ENCODE measurements around the gene CMTM8.

Gene CMTM8

DNA sequence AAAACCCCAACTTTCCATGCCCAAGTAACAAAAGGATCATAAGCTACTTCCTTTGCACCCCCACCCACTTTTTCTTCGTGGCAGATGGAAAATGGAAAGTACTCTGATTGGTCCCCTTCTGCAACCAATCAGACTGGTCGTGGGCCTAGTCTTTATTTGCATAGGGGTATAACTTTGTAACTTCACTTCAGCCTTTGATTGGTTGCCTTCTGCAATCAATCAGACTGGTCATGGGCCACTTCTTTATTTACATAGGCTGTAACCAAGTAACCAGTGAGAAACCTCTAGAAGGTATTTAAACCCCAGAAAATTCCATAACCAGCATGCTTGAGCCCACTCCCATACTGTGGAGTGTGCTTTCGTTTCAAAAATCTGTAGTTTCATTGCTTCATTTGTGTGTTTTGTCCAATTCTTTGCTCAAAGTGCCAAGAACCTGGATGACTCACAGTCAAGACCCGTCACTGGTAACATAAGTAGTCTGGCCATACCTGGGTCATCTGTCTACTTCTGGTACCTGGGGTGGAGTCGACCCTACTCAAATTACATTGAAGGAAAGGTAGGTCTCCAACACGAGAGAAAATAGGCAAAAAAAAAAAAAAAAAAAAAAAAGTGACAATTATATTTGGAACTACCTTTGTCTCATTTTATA lies 41.9 kb downstream of the CMTM8 start:
- H3K4me3 ChIP-seq (ENCODE audit: control insufficient read depth, low read depth, low read length): no peak overlapping the region
- no peak for DNase-seq (ENCODE audit: low read depth)
- TF ChIP-seq, protein P1, sequence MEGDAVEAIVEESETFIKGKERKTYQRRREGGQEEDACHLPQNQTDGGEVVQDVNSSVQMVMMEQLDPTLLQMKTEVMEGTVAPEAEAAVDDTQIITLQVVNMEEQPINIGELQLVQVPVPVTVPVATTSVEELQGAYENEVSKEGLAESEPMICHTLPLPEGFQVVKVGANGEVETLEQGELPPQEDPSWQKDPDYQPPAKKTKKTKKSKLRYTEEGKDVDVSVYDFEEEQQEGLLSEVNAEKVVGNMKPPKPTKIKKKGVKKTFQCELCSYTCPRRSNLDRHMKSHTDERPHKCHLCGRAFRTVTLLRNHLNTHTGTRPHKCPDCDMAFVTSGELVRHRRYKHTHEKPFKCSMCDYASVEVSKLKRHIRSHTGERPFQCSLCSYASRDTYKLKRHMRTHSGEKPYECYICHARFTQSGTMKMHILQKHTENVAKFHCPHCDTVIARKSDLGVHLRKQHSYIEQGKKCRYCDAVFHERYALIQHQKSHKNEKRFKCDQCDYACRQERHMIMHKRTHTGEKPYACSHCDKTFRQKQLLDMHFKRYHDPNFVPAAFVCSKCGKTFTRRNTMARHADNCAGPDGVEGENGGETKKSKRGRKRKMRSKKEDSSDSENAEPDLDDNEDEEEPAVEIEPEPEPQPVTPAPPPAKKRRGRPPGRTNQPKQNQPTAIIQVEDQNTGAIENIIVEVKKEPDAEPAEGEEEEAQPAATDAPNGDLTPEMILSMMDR (IDR thresholded peaks at IDR 0.05; ENCODE audit: control insufficient read depth, insufficient read depth, low read depth, low read length, missing control alignments): no peak

DNA sequence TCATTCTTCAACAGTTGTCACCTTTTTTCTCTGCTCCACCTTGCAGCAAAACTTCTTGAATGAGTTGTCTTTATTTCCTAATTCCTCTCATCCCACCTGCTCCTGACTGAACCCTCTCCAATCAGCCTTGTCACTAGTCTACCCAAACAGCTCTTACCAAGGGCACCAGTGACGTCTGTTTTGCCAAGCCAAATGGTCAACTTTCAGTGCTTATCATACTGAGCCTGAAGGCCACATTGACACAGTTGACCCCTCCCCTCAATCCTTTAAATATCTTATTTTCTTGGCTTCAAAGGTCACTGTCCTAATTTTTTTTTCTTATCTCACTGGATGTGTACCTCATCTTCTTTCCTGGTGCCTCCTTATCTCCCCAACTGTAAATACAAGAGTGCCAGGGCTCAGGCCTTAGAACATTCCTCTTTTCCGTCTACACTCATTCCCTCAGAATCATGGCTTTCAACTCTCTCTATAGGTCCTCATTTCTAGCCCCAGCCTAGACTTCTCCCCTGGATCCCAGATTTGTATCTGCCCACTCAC lies 43.2 kb downstream of the CMTM8 start:
- no peak overlapping the region for H3K4me3 ChIP-seq (ENCODE audit: control insufficient read depth, low read depth, low read length)
- TF ChIP-seq, protein P1 (IDR thresholded peaks at IDR 0.05; ENCODE audit: control insufficient read depth, insufficient read depth, low read depth, low read length, missing control alignments): no peak
- DNase-seq (ENCODE audit: low read depth): no peak

DNA sequence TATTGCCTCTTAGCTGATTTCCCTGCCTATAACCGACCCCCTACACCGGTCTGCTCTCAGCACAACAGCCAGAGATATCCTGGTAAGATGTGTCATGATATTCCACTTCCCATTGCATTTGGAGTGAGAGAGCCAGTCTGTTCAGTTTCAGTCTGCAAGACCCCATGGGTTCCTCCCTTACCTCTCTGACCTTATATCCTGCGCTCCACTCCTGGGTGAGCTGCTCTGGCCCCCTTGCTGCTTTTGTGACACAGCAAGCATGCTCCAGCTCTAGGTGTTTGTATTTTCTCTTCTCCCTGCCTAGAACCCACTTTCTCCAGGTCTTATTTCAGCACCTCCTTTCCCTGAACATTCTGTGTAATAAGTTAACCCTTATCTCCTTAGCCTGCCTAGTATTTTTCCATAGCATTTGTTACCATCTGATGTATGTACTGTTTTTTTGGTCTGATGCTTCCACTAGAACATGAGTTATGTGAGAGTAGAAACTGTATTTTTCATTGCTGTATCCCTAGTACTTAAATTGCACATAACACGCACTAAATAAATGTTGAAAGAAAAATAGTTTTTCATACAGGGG lies 44.2 kb downstream of the CMTM8 start:
- TF ChIP-seq, protein P1 (IDR thresholded peaks at IDR 0.05; ENCODE audit: control insufficient read depth, insufficient read depth, low read depth, low read length, missing control alignments): no peak
- no peak overlapping the region for H3K4me3 ChIP-seq (ENCODE audit: control insufficient read depth, low read depth, low read length)
- DNase-seq (ENCODE audit: low read depth): no peak

DNA sequence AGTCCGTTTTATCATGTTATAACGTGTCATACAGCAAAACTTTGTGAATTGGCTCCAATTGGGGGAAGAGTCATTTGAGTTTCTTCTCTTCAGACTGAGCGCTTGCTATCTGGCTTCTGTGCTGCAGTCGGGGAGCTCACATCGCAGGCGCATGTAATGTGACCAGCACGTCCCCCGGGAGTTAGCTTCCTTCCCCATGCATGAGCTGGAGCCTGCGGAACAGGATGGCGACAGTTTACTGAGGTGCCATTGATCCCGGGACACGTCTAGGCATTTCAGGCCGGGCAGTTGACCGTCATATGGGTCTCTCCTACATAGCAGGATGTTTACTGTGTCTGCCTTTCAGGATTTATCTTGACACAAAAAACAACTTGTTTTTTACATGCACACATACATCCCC lies 44.8 kb downstream of the CMTM8 start:
- TF ChIP-seq, protein P1 (IDR thresholded peaks at IDR 0.05; ENCODE audit: control insufficient read depth, insufficient read depth, low read depth, low read length, missing control alignments): no peak
- H3K4me3 ChIP-seq (ENCODE audit: control insufficient read depth, low read depth, low read length): no peak overlapping the region
- DNase-seq (ENCODE audit: low read depth): no peak

DNA sequence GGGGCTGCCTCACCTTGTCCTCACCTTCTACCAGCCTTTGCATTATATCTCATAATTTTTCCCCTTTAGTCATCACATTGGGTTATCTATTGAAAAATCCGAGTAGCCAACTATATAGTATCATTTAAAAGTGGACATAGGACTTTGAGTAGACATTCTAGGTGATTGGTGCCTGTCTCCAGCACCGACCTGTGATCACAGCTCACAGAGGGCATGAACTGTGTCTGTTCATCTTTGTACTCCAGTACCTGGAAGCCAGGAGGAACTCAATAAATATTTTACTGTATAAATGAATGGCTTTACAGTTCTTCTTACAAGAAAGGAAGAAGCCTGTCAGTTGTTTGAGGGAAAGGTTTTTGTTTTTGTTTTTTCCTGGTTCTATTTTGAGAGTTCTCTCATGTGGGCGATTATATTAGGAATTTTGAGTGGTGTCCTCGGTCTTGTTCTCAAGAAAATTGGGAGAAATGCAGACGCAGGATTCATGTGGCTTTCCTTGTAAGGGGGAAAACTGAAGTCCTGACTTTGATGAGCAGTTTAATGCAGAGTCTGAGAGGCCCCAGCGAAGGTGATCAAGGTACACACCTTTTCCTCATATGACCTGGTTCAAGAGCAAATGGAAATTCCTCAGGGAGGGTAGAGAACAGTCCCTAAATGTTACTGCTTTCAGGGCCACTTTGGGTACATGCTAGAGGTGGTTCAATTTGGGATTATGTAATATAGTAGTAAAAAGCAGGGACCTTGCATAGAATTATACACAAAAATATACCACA lies 46.1 kb downstream of the CMTM8 start:
- H3K4me3 ChIP-seq (ENCODE audit: control insufficient read depth, low read depth, low read length): no peak overlapping the region
- no peak for DNase-seq (ENCODE audit: low read depth)
- TF ChIP-seq, protein P1 (IDR thresholded peaks at IDR 0.05; ENCODE audit: control insufficient read depth, insufficient read depth, low read depth, low read length, missing control alignments): no peak

DNA sequence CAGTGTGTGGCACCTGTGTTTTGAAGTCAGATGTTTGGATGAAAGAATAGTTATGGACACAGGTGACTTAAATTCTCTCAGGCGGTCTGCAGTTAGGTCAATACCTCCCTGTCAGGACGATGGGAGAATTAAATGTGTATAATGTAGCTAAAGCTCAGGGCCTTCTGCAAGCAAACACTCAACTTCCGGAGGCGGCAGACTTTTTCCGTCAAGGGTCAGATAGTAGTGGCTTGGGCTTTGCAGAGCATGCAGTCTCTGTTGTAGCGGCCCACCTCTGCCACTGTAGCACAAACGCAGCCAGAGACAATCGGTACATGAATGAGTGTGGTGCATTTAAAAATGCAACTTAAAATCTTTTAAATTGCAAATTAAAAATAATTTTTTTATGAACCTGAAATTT lies 47.4 kb downstream of the CMTM8 start:
- TF ChIP-seq, protein P1 (IDR thresholded peaks at IDR 0.05; ENCODE audit: control insufficient read depth, insufficient read depth, low read depth, low read length, missing control alignments): no peak
- no peak overlapping the region for H3K4me3 ChIP-seq (ENCODE audit: control insufficient read depth, low read depth, low read length)
- no peak for DNase-seq (ENCODE audit: low read depth)

All from AG09309 (cell line).